G401.6 (cell line): ENCODE measurements around the gene HIVEP1.
"Not testable (repeated sequence)": the region's sequence is repeated elsewhere in the genome, so short reads cannot be mapped to it uniquely, and the experiment has no call there.

Experiments
- FAIRE-seq: peaks from 2 replicates; lab custom pipeline; 2012; peaks lifted over from hg19 to GRCh38; lab: Jason Lieb, UNC

HIVEP1 gene

DNA sequence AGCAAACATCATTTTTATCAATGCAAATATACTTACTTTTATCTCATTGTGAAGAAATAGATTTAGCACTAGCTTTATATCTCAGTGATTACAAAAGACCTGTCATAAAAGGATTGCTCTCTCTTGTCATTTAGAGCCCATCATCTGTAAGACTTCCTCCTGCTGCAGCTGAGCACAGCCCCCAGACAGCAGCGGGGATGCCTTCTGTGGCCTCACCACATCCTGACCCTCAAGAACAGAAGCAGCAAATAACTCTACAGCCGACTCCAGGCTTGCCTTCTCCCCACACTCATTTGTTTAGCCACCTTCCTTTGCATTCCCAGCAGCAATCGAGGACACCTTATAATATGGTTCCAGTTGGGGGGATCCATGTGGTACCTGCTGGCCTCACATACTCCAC lies 151.0 kb downstream of the HIVEP1 start:
- FAIRE-seq, result no peak

- no peak for FAIRE-seq
Observed at GRCh38 chr6:12163744-12164507, 151.8 kb downstream of the HIVEP1 start.

GRCh38 chr6:12164508-12164770 lies 152.3 kb downstream of the HIVEP1 start:
- FAIRE-seq, result no peak

DNA sequence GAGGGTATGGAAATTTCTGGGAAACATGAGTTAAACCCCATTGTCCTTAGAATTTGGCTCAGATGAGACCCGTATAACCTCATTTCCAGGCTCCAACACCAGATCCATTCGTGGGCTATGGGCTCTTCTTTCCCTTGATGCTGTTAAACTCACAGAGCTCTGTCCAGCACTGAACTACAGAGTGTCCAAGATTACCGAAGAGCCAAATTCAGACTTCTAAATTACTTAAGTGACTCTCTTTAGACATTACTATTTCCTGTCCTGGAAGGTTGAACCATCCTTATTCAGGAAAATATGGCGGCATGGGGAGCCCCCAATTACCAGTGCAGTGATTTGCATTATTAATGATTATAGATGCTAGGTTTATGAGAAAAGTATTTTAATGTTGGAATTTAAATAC lies 153.2 kb downstream of the HIVEP1 start:
- no peak for FAIRE-seq

DNA sequence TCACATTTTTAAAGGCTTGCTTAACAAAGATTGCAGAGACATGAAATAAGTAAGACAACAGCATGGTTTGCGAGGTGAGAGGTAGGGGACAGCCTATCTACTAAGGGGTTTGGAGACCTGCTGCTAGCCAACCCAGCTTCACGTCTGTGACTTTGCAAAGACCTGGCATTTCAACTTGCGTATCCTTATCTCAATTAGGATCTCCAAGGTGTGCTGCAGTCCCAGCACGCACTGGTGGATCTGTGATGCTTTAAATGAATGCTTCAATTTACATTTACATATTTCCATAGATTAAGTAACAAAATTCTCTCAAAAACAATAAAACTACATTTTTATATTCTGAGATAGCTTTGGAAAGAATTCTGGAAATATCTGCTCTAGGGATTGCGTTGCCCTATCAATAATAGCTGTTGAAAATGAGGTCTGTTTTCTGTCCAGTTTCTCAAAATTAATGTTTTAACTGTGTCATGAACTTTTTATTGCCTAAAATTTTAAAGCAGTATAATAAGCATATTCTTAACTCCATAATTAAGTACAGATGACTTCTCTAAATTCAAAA lies 153.7 kb downstream of the HIVEP1 start:
- FAIRE-seq, result no peak

DNA sequence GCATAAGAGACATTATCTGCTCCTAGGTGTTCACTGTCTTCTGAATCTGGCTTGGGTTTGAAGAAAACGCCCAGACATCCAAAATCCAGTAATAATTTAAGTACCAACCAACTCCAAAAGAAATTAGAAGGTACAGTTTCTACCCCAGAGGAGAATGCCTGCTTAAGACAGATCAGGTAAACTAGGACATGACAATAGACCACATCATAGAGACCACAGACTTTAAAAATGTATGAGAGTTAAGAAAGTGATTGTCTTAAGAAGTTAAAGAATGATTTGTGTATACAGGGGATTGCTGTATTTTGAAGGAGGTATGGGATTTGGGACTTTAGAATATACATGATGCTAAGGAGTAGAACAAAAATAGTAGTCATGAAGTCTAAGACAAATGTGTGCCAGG lies 157.3 kb downstream of the HIVEP1 start:
- no peak for FAIRE-seq

DNA sequence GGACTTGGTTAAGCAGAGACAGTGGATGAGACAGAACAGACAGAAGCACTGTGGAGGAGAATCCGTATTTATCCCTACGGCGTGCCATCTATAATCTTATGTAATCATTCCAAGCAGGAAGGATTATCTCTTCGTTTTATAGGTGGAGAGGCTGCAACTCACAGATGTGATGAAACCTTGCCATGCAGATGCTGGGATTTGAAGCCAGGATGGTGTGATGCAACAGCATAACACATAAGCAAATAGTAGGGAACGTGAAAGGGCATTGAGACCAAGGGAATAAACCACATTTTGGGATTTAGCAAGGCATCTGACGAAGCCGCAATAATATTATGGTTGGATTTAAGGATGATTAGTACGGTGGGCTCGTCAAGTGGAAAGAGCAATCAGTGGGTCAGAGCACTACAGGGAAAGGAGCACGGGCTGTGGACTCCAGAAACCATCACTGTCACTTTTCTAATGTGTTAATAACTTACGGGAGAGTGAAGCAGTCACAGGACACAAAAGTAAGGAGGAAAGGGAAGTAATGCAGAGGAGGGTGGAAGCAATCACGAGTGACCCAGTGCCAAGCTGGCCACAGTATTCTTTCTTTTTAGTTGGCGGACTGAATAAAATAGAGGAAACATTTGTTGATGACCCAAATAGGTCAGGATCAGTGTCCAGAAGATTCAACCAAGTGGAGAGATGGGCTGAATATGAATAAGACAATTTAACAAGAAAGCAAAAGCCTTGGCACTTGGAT lies 158.4 kb downstream of the HIVEP1 start:
- no peak for FAIRE-seq

GRCh38 chr6:12171717-12172116 lies 159.6 kb downstream of the HIVEP1 start:
- FAIRE-seq, result no peak

GRCh38 chr6:12172572-12172971 lies 160.5 kb downstream of the HIVEP1 start:
- no peak for FAIRE-seq

DNA sequence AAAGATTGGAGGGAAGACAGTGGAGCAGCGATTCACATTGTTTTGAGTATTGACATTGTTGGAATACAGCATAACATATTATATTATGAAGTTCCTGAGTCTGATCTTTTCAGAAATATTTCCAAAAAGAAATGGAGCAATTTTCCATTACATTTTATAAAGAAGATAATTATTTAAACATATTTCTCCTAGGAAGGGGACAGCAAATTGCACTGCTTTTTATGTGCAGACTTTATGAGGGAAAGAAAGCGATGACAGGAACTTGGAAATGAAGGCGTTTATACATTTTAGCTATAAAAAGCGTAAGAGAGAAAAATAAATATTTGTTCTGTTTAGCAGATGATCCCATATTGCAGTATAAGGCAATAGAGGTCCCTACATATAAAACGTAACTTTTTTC lies 161.1 kb downstream of the HIVEP1 start:
- no peak for FAIRE-seq

- no peak for FAIRE-seq
Observed at GRCh38 chr6:12173661-12174060, 161.5 kb downstream of the HIVEP1 start.

GRCh38 chr6:12174878-12175277 lies 162.8 kb downstream of the HIVEP1 start:
- peak; percentile 65 for FAIRE-seq

DNA sequence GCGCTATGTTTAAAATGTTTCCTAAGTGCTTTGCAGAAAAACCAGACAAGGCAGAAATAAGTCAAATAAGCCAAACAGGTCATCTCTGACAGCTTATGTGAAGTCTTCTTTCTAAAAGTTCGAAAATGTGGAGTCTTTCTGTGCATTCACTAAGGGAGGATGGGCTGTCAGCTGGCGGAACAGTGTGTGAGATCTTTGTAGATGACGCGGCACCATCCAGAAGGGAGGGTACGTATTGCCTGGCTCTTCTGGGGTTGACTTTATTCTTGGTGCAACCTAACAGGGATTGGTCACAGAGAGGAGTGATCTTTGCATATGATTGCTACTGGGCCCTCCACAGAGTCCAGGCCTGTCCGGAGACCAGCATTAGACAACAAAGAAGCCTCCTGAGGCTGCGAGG lies 163.5 kb downstream of the HIVEP1 start:
- FAIRE-seq, result no peak

- not testable (repeated sequence) for FAIRE-seq
Observed at GRCh38 chr6:12176782-12177181, 164.7 kb downstream of the HIVEP1 start.

DNA sequence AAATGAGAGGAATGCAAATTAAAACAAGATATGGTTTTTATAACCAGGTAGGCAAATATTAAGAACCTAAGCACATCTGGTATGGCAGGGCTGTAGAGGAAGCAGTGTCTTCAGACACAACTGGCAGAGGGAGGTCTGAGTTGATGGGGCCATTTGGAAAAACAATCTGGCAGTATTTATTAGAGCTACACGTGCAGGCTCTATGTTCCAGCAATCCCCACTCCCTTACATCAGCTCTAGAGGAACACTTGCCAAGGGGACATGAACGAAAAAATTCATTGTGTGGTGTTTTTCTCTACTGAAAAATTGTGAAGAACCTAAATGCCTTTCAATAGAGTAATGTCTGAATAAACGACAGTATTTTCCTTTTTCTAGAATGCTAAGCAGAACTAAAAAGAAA lies 166.4 kb downstream of the HIVEP1 start:
- FAIRE-seq, result no peak

DNA sequence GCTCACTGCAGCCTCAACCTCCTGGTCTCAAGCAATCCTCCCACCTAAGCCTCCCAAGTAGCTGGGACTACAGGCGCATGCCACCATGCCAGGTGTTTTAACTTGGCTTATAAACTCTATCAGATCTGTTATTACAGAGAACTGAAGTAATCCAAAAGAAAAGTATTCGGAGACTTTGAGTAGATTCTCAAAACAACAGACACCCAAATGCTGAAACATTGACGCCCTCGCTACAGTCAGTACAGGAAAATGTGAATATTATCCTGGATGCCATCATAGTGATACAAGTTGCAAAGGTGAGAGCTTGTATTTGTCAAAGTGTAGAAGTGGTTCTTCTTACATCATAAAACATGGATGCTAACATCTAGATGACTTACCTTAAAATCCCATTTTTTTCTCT lies 169.4 kb downstream of the HIVEP1 start:
- no peak for FAIRE-seq

- no peak for FAIRE-seq
Observed at GRCh38 chr6:12182676-12183075, 170.6 kb downstream of the HIVEP1 start.

DNA sequence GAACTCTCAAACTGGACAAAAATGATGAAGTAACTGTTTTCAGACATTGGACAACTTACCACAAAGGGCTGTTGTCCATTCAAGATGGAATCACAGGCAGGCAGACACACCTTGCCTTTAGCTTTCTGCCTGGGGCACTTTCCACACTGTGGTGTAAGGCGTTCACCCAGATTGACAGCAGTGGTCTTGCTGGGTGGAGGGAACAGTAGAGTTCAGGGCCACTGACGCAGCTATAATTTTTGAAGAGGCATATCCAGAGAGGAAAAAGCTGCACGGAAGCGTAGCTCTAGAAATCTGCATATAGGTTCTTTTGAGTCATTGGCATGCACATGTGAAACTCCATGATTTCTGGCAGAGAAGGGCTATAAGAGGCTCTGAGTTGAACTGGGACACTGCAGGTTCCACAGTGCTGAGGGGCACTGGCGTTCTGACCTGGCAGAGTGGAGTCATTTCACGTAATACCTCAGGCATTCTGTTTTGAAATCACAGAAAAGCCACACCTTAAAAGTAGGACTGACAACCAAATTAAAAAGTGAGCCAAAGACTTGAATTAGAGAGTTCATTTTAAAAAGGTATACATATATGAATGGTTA lies 173.1 kb downstream of the HIVEP1 start:
- FAIRE-seq, result no peak

DNA sequence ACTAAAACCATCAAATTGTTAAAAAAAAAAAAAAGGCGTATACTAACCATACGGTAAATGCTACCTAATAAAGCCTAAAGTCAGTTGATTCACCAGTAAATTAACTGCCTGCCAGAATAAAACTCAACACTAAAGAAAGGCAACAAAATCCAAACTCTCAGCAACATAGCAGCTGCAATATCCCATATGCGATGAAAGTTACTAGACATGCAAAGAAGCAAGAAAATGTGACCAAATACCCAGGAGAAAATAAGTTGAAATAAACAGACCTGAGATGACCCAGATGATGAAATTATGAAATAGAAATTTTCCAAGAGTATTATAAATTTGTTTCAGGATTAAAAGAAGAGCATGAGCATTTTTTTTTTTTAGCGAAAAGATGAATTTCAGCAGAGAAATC lies 174.4 kb downstream of the HIVEP1 start:
- no peak for FAIRE-seq

GRCh38 chr6:12189150-12189549 lies 177.0 kb downstream of the HIVEP1 start:
- FAIRE-seq, result peak; percentile 88

DNA sequence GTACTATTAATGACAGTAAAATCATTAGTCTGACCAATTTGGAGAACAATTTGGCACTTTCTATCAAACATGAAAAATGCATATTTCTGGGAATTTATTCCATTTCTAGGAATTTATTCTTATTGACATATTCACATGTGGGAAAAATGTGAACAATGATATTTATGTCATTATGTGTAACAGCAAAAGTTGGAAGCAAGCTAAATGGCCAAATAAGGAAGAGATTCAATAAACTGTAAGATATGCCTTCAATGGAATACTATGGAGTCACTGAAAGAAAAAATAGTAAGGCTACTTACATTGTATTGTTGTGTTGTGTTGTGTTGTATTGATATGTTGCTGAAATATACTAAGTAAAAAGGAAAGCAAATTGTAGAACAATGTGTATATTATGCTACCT lies 177.5 kb downstream of the HIVEP1 start:
- no peak for FAIRE-seq

GRCh38 chr6:12190252-12190651 lies 178.1 kb downstream of the HIVEP1 start:
- no peak for FAIRE-seq

DNA sequence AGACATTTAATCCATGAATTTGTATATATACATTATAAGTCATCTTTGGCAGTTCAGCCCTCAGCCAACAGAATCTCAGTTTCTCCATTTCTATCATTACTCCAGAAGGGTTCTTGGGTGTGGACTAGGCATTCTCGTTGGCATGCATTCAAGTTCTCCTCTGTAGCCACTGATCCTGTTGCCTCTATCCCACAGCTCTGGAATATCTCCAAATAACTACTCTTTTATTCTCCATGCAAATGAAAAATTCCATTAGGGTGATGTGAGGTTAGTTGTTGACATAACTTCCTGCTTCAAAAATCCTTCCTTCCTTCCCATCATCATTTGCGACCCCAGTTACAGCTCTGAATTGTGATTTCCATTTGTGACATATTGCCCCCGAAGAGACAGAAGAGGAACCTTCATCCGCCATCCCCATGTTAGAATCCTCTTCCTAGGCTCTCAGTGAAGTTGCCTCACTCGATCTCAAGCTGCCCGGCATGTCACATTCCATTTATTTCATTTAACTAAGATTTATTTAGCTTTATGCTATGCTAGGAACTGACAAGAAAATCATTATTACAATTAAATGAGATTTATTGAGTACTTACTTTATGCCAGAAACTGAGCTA lies 184.3 kb downstream of the HIVEP1 start:
- no peak for FAIRE-seq
